Suprapubic skin (tissue), 4 donors: ENCODE data around the gene HYI. TPM values are rescaled to one million over a fixed set of nuclear protein-coding genes. Genes with fewer than 3 reads are reported as not detected.

Source experiments
- DNase-seq, 2 donors: peaks; one replicate each; pipeline ENCODE4 v3.0.0-alpha.2; 2019; ENCODE audit warnings: low spot score in 2 of 2
- H3K27ac ChIP-seq: fragments of 200-600 bp; sonication (generic); one replicate; pipeline ENCODE4 v1.5.1; 2019
- H3K27me3 ChIP-seq: fragments of 200-600 bp; sonication (generic); one replicate; pipeline ENCODE4 v1.5.1; 2019
- H3K36me3 ChIP-seq: fragments of 200-600 bp; sonication (generic); one replicate; pipeline ENCODE4 v1.5.1; 2019
- H3K4me1 ChIP-seq: fragments of 200-600 bp; sonication (generic); one replicate; pipeline ENCODE4 v1.5.1; 2019
- H3K4me3 ChIP-seq: fragments of 200-600 bp; sonication (generic); one replicate; pipeline ENCODE4 v1.5.1; 2019; ENCODE audit warnings: mild to moderate bottlenecking
- H3K9me3 ChIP-seq: fragments of 200-600 bp; sonication (generic); one replicate; pipeline ENCODE4 v1.5.1; 2019
- EP300 ChIP-seq: sonication (generic); formaldehyde crosslinking; IDR thresholded peaks from one replicate; pipeline ENCODE4 v1.6.1; 2017; ENCODE audit warnings: antibody characterized with exemption
- POLR2A ChIP-seq, 2 donors: fragments of 450-650 bp; IDR thresholded peaks; one replicate each; pipeline ENCODE4 v1.6.1; 2017; ENCODE audit warnings: antibody characterized with exemption in 2 of 2, mild to moderate bottlenecking in 2 of 2, moderate library complexity in 2 of 2
- POLR2AphosphoS5 ChIP-seq, 3 donors: sonication (generic); formaldehyde crosslinking; IDR thresholded peaks; one replicate each; pipeline ENCODE4 v1.6.1; 2017; ENCODE audit warnings: antibody characterized with exemption in 3 of 3
- WGBS: methylation state at CpG from one replicate; pipeline ENCODE4 v1.1.5; 2018; 5-methylcytosine and 5-hydroxymethylcytosine counted together
- total RNA-seq, 4 donors: library from RNA; depleted of rRNA; stranded (reverse); fragments of >200 nt; gene quantifications; one replicate each; pipeline ENCODE4 v1.1.0, GENCODE V29; 2016
- TF ChIP-seq, protein P1 (sequence below), 2 donors: fragments of 200-600 bp in 1 of 2; fragments of 450-650 bp in 1 of 2; sonication (generic) in 1 of 2; IDR thresholded peaks; one replicate each; pipeline ENCODE4 v1.5.1; 2016 to 2019; ENCODE audit warnings: antibody characterized with exemption in 2 of 2, mild to moderate bottlenecking in 1 of 2, moderate library complexity in 1 of 2

Gene HYI
- total RNA-seq, 4 donors from 2014 or later, result 27.8 to 55.8 (median 39.5) TPM

DNA sequence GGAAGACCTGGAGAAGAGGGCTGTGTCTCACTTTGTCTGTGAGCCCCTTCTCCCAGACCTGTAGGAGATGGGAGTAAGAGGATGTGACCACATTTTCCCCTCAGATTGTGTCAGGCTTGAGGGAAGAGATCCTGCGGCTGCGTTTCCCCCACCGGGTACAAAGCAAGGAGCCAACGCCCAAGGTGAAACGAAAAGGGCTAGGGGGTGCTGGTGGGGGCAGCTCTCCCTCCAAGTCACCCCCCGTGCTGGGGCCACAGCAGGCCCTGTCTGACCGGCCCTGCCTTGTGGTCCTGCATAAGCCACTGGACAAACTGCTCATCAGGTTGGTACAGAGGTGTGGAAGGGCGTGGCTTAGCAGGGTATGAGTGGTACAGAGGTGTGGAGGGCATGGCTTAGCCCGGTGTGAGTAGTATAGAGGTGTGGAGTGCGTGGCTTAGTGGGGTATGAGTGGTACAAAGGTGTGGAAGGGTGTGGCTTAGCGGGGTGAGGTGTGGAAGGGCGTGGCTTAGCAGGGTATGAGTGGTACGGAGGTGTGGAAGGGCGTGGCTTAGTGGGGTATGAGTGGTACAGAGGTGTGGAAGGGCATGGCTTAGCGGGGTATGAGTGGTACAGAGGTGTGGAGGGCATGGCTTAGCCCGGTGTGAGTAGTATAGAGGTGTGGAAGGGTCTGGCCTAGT, 30.6 kb downstream of the HYI start:
- no peaks in the 10 kb centered on the region for H3K4me1 ChIP-seq

DNA sequence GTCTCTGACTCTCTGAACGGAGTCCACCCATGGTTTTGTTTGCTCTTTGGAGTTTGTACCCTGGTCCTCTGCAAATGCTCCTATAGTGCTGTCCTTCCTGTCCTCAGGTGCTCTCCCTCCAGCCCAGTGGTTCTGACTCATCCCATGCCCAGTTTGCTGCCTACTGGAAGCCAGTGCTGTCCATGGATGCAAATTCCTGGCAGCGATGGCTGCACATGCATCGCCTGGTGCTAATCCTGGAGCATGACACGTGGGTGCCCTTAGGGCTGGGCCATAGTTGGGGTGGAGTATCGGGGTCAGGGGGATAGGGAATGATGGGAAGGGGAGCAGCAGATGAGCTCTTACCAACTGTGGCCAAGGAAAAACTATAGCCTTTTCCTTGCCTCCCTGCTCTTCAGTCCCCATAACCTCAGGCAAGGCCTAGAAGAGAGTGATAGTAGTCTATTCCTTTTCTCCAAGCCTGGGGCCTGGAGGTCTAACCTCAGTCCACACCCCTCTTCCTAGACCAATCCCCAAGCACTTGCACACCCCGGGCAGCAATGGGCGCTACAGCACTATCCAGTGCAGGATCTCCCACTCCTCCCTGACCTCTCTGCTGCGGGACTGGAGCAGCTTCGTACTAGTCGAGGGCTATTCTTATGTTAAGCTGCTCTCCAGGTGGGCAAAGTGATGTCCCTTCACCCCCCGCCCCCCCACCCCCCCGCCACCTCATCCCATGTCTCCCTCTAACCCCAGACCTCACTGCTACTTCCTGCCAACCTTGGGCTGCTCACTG, 31.6 kb downstream of the HYI start:
- DNase-seq, result no peak
- Histone ChIP-seq H3K9me3 (no peaks in the 10 kb centered on the region), H3K4me1 (no peaks in the 10 kb centered on the region), H3K36me3 (peaks cover 96% of the 10 kb centered on the region), H3K27ac (no peak overlapping the region), H3K27me3 (no peaks in the 10 kb centered on the region), H3K4me3 (no peak overlapping the region)
- 92% methylated on average over 12 of the region's 12 CpGs for WGBS
- no peak for TF ChIP-seq POLR2A (IDR thresholded peaks at IDR 0.05)
- TF ChIP-seq EP300, result no peak
- TF ChIP-seq POLR2AphosphoS5 (IDR thresholded peaks at IDR 0.05), result no peak
- TF ChIP-seq, protein P1, sequence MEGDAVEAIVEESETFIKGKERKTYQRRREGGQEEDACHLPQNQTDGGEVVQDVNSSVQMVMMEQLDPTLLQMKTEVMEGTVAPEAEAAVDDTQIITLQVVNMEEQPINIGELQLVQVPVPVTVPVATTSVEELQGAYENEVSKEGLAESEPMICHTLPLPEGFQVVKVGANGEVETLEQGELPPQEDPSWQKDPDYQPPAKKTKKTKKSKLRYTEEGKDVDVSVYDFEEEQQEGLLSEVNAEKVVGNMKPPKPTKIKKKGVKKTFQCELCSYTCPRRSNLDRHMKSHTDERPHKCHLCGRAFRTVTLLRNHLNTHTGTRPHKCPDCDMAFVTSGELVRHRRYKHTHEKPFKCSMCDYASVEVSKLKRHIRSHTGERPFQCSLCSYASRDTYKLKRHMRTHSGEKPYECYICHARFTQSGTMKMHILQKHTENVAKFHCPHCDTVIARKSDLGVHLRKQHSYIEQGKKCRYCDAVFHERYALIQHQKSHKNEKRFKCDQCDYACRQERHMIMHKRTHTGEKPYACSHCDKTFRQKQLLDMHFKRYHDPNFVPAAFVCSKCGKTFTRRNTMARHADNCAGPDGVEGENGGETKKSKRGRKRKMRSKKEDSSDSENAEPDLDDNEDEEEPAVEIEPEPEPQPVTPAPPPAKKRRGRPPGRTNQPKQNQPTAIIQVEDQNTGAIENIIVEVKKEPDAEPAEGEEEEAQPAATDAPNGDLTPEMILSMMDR (IDR thresholded peaks at IDR 0.05), result no peak

More for the DNA sequence above, 30.6 kb downstream of the HYI start:
- peaks cover 96% of the 10 kb centered on the region for H3K36me3 ChIP-seq
- no peaks in the 10 kb centered on the region for H3K9me3 ChIP-seq
- H3K4me3 ChIP-seq, result no peak overlapping the region
- DNase-seq, result no peak
- no peaks in the 10 kb centered on the region for H3K27me3 ChIP-seq
- TF ChIP-seq EP300 (no peak), POLR2AphosphoS5 (IDR thresholded peaks at IDR 0.05) (no peak), POLR2A (IDR thresholded peaks at IDR 0.05) (no peak)
- TF ChIP-seq, protein P1 (IDR thresholded peaks at IDR 0.05), result no peak
- 92% methylated on average over 16 of the region's 16 CpGs for WGBS
- no peak overlapping the region for H3K27ac ChIP-seq

DNA sequence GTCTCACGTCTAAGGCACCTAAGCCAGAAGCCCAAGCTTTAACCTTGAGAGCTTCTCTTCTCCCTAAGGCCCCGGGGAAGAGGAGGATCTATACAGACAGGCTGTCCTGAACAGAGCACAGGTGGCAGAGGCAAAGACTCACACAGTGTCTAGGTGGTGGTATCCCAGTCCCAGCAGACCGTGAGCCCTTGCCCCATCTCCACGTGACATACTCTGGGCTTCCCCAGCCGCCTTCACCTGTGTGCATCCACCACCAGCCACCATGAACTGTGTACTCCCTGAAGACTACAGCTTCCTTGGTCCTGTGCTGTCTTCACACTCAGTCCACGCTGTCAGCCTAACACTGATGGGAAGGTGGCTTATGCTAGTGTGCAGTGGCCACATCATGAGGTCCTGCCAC, 32.3 kb downstream of the HYI start:
- no peak overlapping the region for H3K4me3 ChIP-seq
- no peaks in the 10 kb centered on the region for H3K4me1 ChIP-seq
- DNase-seq, result no peak
- peaks cover 96% of the 10 kb centered on the region for H3K36me3 ChIP-seq
- H3K27ac ChIP-seq, result no peak overlapping the region
- WGBS, result 97% methylated on average over 6 of the region's 6 CpGs
- TF ChIP-seq POLR2AphosphoS5 (IDR thresholded peaks at IDR 0.05), result no peak
- H3K27me3 ChIP-seq, result no peaks in the 10 kb centered on the region
- H3K9me3 ChIP-seq, result no peaks in the 10 kb centered on the region

DNA sequence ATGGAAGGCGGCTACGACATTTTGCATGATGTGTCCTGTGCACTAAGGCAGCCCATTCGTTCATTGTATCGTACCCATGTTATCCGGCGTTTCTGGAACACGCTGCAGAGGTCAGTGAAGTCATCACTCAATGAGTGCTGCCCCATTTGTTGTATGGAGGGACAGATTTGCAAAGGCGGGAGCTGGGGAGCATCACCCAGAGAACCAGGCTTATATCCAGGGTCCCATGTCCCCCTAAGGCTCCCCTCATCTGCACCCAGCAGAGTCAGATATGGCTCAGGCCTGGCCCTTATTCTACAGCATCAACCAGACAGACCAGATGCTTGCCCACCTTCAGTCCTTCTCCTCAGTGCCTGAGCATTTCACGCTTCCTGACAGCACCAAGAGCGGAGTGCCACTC, 32.9 kb downstream of the HYI start:
- H3K36me3 ChIP-seq, result peaks cover 96% of the 10 kb centered on the region
- TF ChIP-seq, protein P1 (IDR thresholded peaks at IDR 0.05), result no peak
- TF ChIP-seq EP300, result no peak
- TF ChIP-seq POLR2AphosphoS5 (IDR thresholded peaks at IDR 0.05), result no peak
- TF ChIP-seq POLR2A (IDR thresholded peaks at IDR 0.05), result no peak
- WGBS, result 96% methylated on average over 9 of the region's 10 CpGs

DNA sequence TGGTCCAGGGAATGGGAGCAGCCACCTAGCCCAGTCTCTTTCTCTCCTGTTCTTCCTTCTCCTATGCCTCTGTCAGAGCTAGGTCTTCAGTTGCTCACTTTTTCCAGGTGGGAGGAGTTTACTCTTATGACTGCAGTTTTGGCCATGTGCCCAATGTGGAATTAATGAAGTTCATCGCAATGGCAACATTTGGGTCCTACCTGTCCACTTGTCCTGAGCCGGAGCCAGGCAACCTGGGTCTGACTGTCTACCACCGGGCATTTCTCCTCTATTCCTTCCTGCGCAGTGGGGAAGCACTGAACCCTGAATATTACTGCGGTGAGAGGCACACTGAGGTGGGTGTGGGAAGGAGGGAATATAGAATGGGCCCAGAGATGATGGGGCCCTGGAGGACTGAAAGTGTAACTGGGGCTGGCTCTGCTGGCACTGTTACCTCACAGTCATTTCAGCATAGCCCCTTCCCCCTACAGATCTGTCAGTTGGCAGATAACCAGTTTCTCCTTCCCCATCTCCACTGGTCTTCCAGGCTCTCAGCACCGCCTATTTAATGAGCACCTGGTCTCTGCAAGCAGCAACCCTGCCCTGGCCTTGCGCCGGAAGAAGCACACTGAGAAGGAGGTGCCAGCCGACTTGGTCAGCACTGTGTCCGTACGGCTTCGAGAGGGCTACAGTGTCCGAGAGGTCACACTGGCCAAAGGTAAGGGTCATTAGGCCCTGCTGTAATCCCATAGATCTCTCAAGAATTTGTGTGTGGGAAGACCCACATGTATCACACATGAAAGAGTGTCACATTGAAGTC, 33.9 kb downstream of the HYI start:
- TF ChIP-seq, protein P1 (IDR thresholded peaks at IDR 0.05), result no peak
- no peak for TF ChIP-seq EP300
- H3K4me3 ChIP-seq, result no peak overlapping the region
- H3K27ac ChIP-seq, result no peak overlapping the region
- no peaks in the 10 kb centered on the region for H3K9me3 ChIP-seq
- H3K4me1 ChIP-seq, result no peaks in the 10 kb centered on the region
- no peaks in the 10 kb centered on the region for H3K27me3 ChIP-seq
- H3K36me3 ChIP-seq, result peaks cover 95% of the 10 kb centered on the region
- no peak for DNase-seq
- WGBS, result 95% methylated on average over 13 of the region's 13 CpGs

More for the DNA sequence above, 32.9 kb downstream of the HYI start:
- no peak overlapping the region for H3K27ac ChIP-seq
- no peaks in the 10 kb centered on the region for H3K27me3 ChIP-seq
- no peak overlapping the region for H3K4me3 ChIP-seq
- no peaks in the 10 kb centered on the region for H3K9me3 ChIP-seq
- H3K4me1 ChIP-seq, result no peaks in the 10 kb centered on the region
- no peak for DNase-seq
